HEK293 (cell line): ENCODE measurements around the gene MYLK2.

Experiments used
- CTCF ChIA-PET: fragments of 350-600 bp; formaldehyde crosslinking; extraction: SDS; loops from one replicate; lab custom pipeline; 2021; ENCODE audit warnings: antibody characterized with exemption; lab: Yijun Ruan, JAX
- POLR2A ChIA-PET: fragments of 300-600 bp; formaldehyde crosslinking; extraction: SDS; loops from one replicate; lab custom pipeline; 2020; ENCODE audit warnings: antibody characterized with exemption, inconsistent platforms; lab: Yijun Ruan, JAX
- H3K27ac ChIP-seq: fragments of 200-500 bp; sonication (Bioruptor generic); 2 replicates; pipeline ENCODE4 v1.5.1; 2014; ENCODE audit warnings: low read depth, low read length, control low read depth, inconsistent platforms; ENCODE audit errors: extremely low read depth
- H3K36me3 ChIP-seq, 2 experiments: fragments of 200-500 bp in 1 of 2; sonication (Bioruptor generic) in 1 of 2; 1 replicate in 1 of 2; 2 replicates in 1 of 2; pipeline ENCODE4 v1.5.1; 2014 to 2017; ENCODE audit warnings: inconsistent platforms in 2 of 2, low read length in 2 of 2; ENCODE audit not compliant: control insufficient read depth in 2 of 2, insufficient read depth in 1 of 2
- H3K4me1 ChIP-seq: fragments of 200-500 bp; sonication (Bioruptor generic); 2 replicates; pipeline ENCODE4 v1.5.1; 2014; ENCODE audit warnings: mild to moderate bottlenecking, low read length, inconsistent platforms; ENCODE audit not compliant: control insufficient read depth, insufficient read depth
- H3K4me3 ChIP-seq: 2 replicates; pipeline ENCODE4 v1.5.1; 2011; ENCODE audit warnings: low read depth, mild to moderate bottlenecking, control low read depth, low read length, moderate library complexity
- H3K9me3 ChIP-seq: fragments of 200-500 bp; sonication (Bioruptor generic); 2 replicates; pipeline ENCODE4 v1.5.1; 2014; ENCODE audit warnings: low read depth, low read length, inconsistent platforms; ENCODE audit not compliant: control insufficient read depth, insufficient read depth
- ATF2 ChIP-seq: fragments of 450-650 bp; formaldehyde crosslinking; IDR thresholded peaks from 2 replicates; pipeline ENCODE4 v1.5.1; 2016; ENCODE audit warnings: missing biosample characterization, missing genetic modification characterization, low read depth
- CTCF ChIP-seq: fragments of 450-650 bp; formaldehyde crosslinking; IDR thresholded peaks from 2 replicates; pipeline ENCODE4 v1.5.1; 2016; ENCODE audit warnings: missing biosample characterization, missing genetic modification characterization
- MYNN ChIP-seq: fragments of 450-650 bp; formaldehyde crosslinking; IDR thresholded peaks from 2 replicates; pipeline ENCODE4 v1.5.1; 2016; ENCODE audit warnings: missing biosample characterization, missing genetic modification characterization, borderline replicate concordance
- PRDM2 ChIP-seq: fragments of 450-650 bp; formaldehyde crosslinking; IDR thresholded peaks from 2 replicates; pipeline ENCODE4 v1.5.1; 2016; ENCODE audit warnings: missing biosample characterization, missing genetic modification characterization, borderline replicate concordance
- ZBTB8A ChIP-seq: fragments of 450-650 bp; formaldehyde crosslinking; IDR thresholded peaks from 2 replicates; pipeline ENCODE4 v1.5.1; 2016; ENCODE audit warnings: missing biosample characterization, missing genetic modification characterization
- ZFHX2 ChIP-seq: fragments of 450-650 bp; formaldehyde crosslinking; conservative IDR thresholded peaks from 2 replicates; pipeline ENCODE4 v1.5.1; 2016; ENCODE audit warnings: missing biosample characterization, missing genetic modification characterization
- ZFP69B ChIP-seq: fragments of 450-650 bp; formaldehyde crosslinking; IDR thresholded peaks from 2 replicates; pipeline ENCODE4 v1.5.1; 2016; ENCODE audit warnings: missing biosample characterization, missing genetic modification characterization
- ZIC2 ChIP-seq: fragments of 450-650 bp; formaldehyde crosslinking; IDR thresholded peaks from 2 replicates; pipeline ENCODE4 v1.5.1; 2016; ENCODE audit warnings: missing biosample characterization, missing genetic modification characterization
- ZNF140 ChIP-seq: fragments of 450-650 bp; formaldehyde crosslinking; IDR thresholded peaks from 2 replicates; pipeline ENCODE4 v1.5.1; 2016; ENCODE audit warnings: missing biosample characterization, missing genetic modification characterization
- ZNF449 ChIP-seq: fragments of 450-650 bp; formaldehyde crosslinking; IDR thresholded peaks from 2 replicates; pipeline ENCODE4 v1.5.1; 2017; ENCODE audit warnings: missing biosample characterization, mild to moderate bottlenecking, missing genetic modification characterization, moderate library complexity
- ZNF48 ChIP-seq: fragments of 450-650 bp; formaldehyde crosslinking; IDR thresholded peaks from 2 replicates; pipeline ENCODE4 v1.5.1; 2016; ENCODE audit warnings: missing biosample characterization, missing genetic modification characterization
- ZNF571 ChIP-seq: fragments of 450-650 bp; formaldehyde crosslinking; IDR thresholded peaks from 2 replicates; pipeline ENCODE4 v1.5.0; 2017; ENCODE audit warnings: missing biosample characterization, missing genetic modification characterization
- ZNF645 ChIP-seq: fragments of 450-650 bp; formaldehyde crosslinking; IDR thresholded peaks from 2 replicates; pipeline ENCODE4; 2016; ENCODE audit warnings: missing biosample characterization, missing genetic modification characterization
- ZNF776 ChIP-seq: fragments of 450-650 bp; formaldehyde crosslinking; IDR thresholded peaks from 2 replicates; pipeline ENCODE4 v1.5.0; 2017; ENCODE audit warnings: missing biosample characterization, missing genetic modification characterization, borderline replicate concordance
- ZNF837 ChIP-seq: fragments of 450-650 bp; formaldehyde crosslinking; IDR thresholded peaks from 2 replicates; pipeline ENCODE4 v1.5.1; 2016; ENCODE audit warnings: missing biosample characterization, missing genetic modification characterization
- ZSCAN30 ChIP-seq: fragments of 450-650 bp; IDR thresholded peaks from 2 replicates; pipeline ENCODE4 v1.5.1; 2018; ENCODE audit warnings: missing biosample characterization, mild to moderate bottlenecking, missing genetic modification characterization, moderate library complexity
- ZXDB ChIP-seq: fragments of 450-650 bp; formaldehyde crosslinking; IDR thresholded peaks from 2 replicates; pipeline ENCODE4 v1.5.1; 2016; ENCODE audit warnings: missing biosample characterization, missing genetic modification characterization

The MYLK2 gene

GRCh38 chr20:31770243-31770642, 48.9 kb upstream of the MYLK2 start:
- no peak for TF ChIP-seq ZNF776 (tag by site-specific recombination)
- no peak for TF ChIP-seq ZFP69B (tag by site-specific recombination)
- no peak for TF ChIP-seq ZNF645 (tag by site-specific recombination)
- no peak for TF ChIP-seq ATF2
- no peak for TF ChIP-seq ZNF140 (tag by site-specific recombination)
- no peak for TF ChIP-seq ZNF837 (tag by site-specific recombination)
- TF ChIP-seq ZIC2 (tag by site-specific recombination) = no peak
- no peak for TF ChIP-seq ZBTB8A (tag by site-specific recombination)
- no peak for TF ChIP-seq PRDM2 (tag by site-specific recombination)
- TF ChIP-seq ZNF571 (tag by site-specific recombination) = no peak
- TF ChIP-seq ZFHX2 = no peak
- TF ChIP-seq CTCF (tag by site-specific recombination) = no peak
- TF ChIP-seq MYNN = no peak
- TF ChIP-seq ZNF449 = no peak
- TF ChIP-seq ZSCAN30 (tag by site-specific recombination) = no peak
- no peak for TF ChIP-seq ZNF48 (tag by site-specific recombination)
- TF ChIP-seq ZXDB (tag by site-specific recombination) = no peak
- H3K9me3 ChIP-seq = no peaks in the 10 kb centered on the region
- ChIA-PET CTCF (interaction anchor here (0.7 to 1.4 kb wide), 2 partner anchors 46 to 243 kb away, joined by 3 to 4 read pairs; no protein-coding TSS in a partner anchor), POLR2A (no interaction called here)
- H3K4me1 ChIP-seq = no peaks in the 10 kb centered on the region
- no peak overlapping the region for H3K27ac ChIP-seq
- peaks cover 68 to 89% of the 10 kb centered on the region in 2 experiments for H3K36me3 ChIP-seq
- no peak overlapping the region for H3K4me3 ChIP-seq
